Activated naive CD8-positive, alpha-beta T cell (primary cell): ENCODE data around the gene C3.

Source experiments
- H3K27ac Mint-ChIP-seq: one replicate; pipeline ENCODE4 v1.8.0; 2021; ENCODE audit warnings: mixed read lengths
- H3K27me3 Mint-ChIP-seq: one replicate; pipeline ENCODE4 v1.8.0; 2021; ENCODE audit warnings: mixed read lengths
- H3K36me3 Mint-ChIP-seq: one replicate; pipeline ENCODE4 v1.8.0; 2021; ENCODE audit warnings: mixed read lengths
- H3K4me1 Mint-ChIP-seq: one replicate; pipeline ENCODE4 v1.8.0; 2021; ENCODE audit warnings: low read depth, mixed read lengths
- H3K4me3 Mint-ChIP-seq: one replicate; pipeline ENCODE4 v1.8.0; 2021; ENCODE audit warnings: mild to moderate bottlenecking, mixed read lengths
- H3K9me3 Mint-ChIP-seq: one replicate; pipeline ENCODE4 v1.8.0; 2021; ENCODE audit warnings: low read depth, mixed read lengths

The C3 gene

DNA sequence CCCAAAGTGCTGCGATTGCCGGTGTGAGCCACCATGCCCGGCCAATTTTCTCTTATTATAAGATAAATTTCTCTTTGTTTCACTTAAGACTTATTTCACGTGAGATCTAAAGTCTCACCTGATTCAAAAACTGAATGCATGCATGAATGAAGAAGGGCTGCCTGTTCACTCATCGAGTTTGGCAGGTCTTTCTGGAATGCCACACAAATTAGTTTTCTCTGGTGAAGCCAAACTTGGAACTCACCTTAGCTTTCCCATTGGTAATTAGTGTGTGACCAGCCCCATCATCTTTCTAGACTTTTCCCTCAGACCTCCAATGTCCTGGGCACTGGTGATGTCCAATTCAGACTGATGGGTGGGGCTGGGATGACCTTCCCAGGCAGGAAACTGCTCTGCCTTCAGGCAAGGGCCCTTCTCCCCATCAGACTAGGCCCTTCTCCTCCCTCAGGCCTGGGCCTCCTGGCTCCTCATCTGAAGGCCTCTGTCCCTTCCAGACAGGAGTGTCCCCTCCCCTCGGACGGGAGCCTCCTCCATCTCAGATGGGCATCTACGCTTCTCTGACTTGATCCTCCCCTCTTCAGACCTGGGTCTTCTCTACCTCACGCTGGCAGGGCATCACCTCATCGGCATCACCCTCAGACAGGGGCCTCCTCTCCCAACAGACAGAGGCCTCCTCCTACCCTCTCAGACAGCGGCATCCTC, 14.4 kb downstream of the C3 start:
- no peaks in the 10 kb centered on the region for H3K36me3 Mint-ChIP-seq
- H3K9me3 Mint-ChIP-seq = no peaks in the 10 kb centered on the region
- no peak overlapping the region for H3K27ac Mint-ChIP-seq
- peaks cover 11% of the 10 kb centered on the region for H3K4me1 Mint-ChIP-seq
- peaks cover 7% of the 10 kb centered on the region for H3K27me3 Mint-ChIP-seq
- H3K4me3 Mint-ChIP-seq = no peak overlapping the region

DNA sequence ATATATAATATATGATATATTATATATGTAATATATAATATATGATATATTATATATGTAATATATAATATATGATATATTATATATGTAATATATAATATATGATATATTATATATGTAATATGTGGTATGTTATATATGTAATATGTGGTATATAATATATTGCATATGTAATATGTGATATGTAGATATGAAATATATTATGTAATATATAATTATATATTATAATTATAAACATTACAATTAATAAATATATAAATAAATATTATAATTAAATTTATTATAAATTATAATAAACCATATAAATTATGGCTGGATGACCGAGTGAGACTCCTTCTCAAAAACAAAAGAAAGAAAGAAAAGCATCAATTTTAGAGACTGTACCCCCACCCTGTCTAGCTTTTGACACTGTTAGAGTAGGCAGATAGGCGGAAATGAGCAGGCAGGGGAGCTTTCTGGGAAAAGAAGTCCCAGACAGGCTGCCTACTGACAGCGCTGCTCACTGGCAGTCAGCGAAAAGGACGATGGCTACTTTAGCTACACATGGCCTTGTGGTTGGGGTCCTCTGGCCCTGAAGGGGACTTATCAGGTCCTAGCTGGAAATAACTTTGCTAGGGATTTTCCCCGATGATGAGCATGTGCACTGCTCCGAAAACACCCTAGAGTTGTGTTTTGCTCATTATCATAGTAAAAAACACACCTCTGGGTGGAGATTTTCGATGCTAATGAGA, 19.7 kb downstream of the C3 start:
- H3K36me3 Mint-ChIP-seq = no peaks in the 10 kb centered on the region
- H3K9me3 Mint-ChIP-seq = no peaks in the 10 kb centered on the region
- H3K4me3 Mint-ChIP-seq = no peak overlapping the region
- no peaks in the 10 kb centered on the region for H3K4me1 Mint-ChIP-seq
- H3K27me3 Mint-ChIP-seq = no peaks in the 10 kb centered on the region
- no peak overlapping the region for H3K27ac Mint-ChIP-seq

GRCh38 chr19:6699935-6700334, 20.5 kb downstream of the C3 start:
- Mint-ChIP-seq H3K27ac (no peak overlapping the region), H3K9me3 (no peaks in the 10 kb centered on the region), H3K27me3 (no peaks in the 10 kb centered on the region)

GRCh38 chr19:6697291-6697690, 23.2 kb downstream of the C3 start:
- H3K36me3 Mint-ChIP-seq = no peaks in the 10 kb centered on the region

More at GRCh38 chr19:6699935-6700334, 20.5 kb downstream of the C3 start:
- no peaks in the 10 kb centered on the region for H3K4me1 Mint-ChIP-seq
- no peaks in the 10 kb centered on the region for H3K36me3 Mint-ChIP-seq
- no peak overlapping the region for H3K4me3 Mint-ChIP-seq

DNA sequence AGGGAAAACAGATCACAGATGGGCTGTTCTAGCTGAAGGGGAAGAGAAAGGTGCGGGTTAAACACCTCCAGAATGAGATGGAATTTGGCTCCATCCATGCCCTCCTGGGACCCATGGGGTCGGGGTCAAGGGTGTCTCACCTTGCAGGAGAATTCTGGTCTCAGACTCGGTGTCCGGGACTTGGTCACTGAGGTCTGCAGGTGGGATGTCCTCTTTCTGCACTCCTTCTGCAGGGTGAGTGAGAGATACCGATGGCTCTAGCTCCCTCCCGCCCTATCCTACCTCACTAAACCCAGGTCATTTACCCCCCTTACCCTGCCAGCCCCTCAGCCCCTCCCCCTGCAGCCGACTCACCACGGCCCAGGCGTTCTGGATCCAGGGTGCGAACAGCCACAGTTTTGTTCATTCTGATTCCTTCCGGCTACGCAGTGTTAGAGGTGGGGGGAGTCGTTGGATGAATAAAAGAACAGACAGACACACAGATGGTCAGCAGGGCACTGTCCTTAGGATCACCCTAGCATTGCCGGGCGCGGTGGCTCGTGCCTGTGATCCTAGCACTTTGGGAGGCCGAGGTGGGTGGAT, 24.1 kb downstream of the C3 start:
- Mint-ChIP-seq H3K9me3 (no peaks in the 10 kb centered on the region), H3K36me3 (no peaks in the 10 kb centered on the region), H3K4me3 (no peak overlapping the region), H3K4me1 (no peaks in the 10 kb centered on the region), H3K27me3 (no peaks in the 10 kb centered on the region), H3K27ac (no peak overlapping the region)

More at GRCh38 chr19:6697291-6697690, 23.2 kb downstream of the C3 start:
- H3K4me3 Mint-ChIP-seq = no peak overlapping the region
- H3K27me3 Mint-ChIP-seq = no peaks in the 10 kb centered on the region
- H3K9me3 Mint-ChIP-seq = no peaks in the 10 kb centered on the region
- H3K27ac Mint-ChIP-seq = no peak overlapping the region
- no peaks in the 10 kb centered on the region for H3K4me1 Mint-ChIP-seq

GRCh38 chr19:6694147-6694815, 26.2 kb downstream of the C3 start:
- no peaks in the 10 kb centered on the region for H3K36me3 Mint-ChIP-seq
- no peaks in the 10 kb centered on the region for H3K9me3 Mint-ChIP-seq
- no peak overlapping the region for H3K4me3 Mint-ChIP-seq

DNA sequence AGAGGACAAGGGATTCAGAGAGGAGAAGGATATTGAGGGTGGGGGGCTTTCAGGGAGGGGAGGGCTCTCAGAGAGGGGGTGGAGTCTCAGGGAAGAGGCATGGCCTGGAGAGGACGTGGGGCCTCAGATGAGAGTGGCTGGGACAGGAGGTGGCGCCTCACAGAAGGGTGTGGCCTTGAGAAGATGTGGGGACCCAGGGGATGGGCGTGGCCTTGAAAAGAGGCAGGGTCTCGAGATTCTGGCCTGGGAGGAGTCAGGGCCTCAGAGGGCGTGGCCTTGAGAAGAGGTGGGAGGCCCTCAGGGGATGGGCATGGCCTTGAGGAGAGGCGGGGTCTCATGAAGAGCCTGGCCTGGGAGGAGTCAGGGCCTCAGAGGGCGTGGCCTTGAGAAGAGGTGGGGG, 26.8 kb downstream of the C3 start:
- peaks cover 1% of the 10 kb centered on the region for H3K4me1 Mint-ChIP-seq
- no peaks in the 10 kb centered on the region for H3K27me3 Mint-ChIP-seq
- H3K36me3 Mint-ChIP-seq = peaks cover 1% of the 10 kb centered on the region
- H3K9me3 Mint-ChIP-seq = no peaks in the 10 kb centered on the region
- H3K4me3 Mint-ChIP-seq = no peak overlapping the region
- H3K27ac Mint-ChIP-seq = no peak overlapping the region

More at GRCh38 chr19:6694147-6694815, 26.2 kb downstream of the C3 start:
- H3K4me1 Mint-ChIP-seq = no peaks in the 10 kb centered on the region
- no peak overlapping the region for H3K27ac Mint-ChIP-seq
- H3K27me3 Mint-ChIP-seq = no peaks in the 10 kb centered on the region

DNA sequence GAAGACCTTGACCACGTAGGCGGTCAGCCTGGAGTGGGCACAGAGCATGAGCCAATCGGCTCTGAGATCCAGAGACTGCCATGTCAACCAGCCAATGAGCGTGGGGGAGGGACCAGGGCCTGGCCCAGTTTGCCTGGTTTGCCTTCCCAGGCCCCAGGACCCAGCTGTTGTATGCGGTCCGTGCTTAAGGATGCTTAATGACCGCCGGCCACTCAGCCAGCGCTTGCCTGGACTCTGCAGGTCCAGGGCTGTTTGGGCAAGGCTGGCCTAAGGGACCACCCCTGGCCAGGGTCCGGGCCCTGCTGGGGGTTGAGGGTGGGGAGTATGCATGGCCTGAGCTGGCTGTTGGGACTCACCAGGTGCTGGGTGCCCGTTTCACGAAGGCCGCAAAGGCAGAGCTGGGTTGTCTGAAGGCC, 27.4 kb downstream of the C3 start:
- Mint-ChIP-seq H3K27me3 (no peaks in the 10 kb centered on the region), H3K4me3 (no peak overlapping the region), H3K36me3 (peaks cover 2% of the 10 kb centered on the region), H3K4me1 (peaks cover 2% of the 10 kb centered on the region), H3K9me3 (no peaks in the 10 kb centered on the region), H3K27ac (no peak overlapping the region)

DNA sequence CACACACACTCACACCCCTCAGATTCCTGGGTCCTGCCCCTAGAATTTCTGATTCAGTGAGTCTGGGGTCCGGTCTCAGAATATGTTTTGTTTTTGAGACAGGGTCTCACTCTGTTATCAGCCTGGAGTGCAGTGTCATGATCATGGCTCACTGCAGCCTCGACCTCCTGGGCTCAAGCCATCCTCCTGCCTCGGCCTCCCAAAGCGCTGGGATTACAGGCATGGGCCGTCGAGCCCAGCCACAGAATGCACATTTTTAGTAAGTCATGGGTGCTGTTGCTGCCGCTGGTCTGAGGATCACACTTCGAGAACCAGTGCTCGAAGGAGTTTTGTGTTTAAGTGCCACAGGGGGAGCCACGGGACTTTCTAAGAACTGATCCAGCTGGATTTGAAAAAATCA, 28.4 kb downstream of the C3 start:
- H3K27me3 Mint-ChIP-seq = no peaks in the 10 kb centered on the region
- H3K36me3 Mint-ChIP-seq = peaks cover 2% of the 10 kb centered on the region
- H3K27ac Mint-ChIP-seq = no peak overlapping the region
- no peak overlapping the region for H3K4me3 Mint-ChIP-seq
- H3K9me3 Mint-ChIP-seq = no peaks in the 10 kb centered on the region
- H3K4me1 Mint-ChIP-seq = peaks cover 7% of the 10 kb centered on the region

- peaks cover 7% of the 10 kb centered on the region for H3K4me1 Mint-ChIP-seq
- no peak overlapping the region for H3K27ac Mint-ChIP-seq
- H3K36me3 Mint-ChIP-seq = peaks cover 2% of the 10 kb centered on the region
- H3K9me3 Mint-ChIP-seq = no peaks in the 10 kb centered on the region
- no peak overlapping the region for H3K4me3 Mint-ChIP-seq
- no peaks in the 10 kb centered on the region for H3K27me3 Mint-ChIP-seq
Measured at GRCh38 chr19:6691342-6691741, 29.1 kb downstream of the C3 start.

DNA sequence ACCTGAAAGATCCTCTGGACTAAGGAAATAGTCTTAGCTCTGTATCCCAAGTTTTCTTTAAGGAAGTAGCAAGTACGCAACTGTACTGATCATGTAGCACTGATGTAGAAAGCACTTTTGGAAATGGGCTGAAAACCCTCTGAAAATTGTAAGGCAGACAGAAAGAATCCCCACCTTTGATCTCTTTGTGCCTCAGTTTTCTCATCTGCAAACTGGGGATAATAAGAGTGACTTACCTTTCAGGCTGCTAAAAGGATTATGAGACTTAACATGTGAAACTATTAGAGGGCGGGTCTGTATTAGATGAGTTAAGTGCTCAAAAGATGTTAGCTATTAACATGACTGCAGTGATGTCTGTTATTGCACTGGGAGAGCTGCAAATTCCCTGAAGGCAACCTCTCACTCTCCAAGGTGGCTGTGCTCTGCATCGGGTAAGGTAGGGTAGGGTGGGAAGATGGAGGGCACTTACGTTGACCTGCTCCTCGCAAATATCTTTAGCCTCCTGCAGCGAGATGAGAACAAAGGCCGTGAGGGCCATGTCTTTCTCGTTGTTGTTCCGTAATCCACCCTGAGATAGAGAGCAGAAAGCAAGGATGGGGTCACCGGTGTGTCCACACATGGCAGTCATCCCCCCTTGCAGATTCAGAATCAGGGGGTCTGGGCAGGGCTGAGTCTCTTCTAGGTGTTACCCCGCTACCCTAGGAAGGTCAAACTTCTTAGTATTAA, 30.1 kb downstream of the C3 start:
- Mint-ChIP-seq H3K27ac (no peak overlapping the region), H3K4me3 (no peak overlapping the region), H3K9me3 (no peaks in the 10 kb centered on the region), H3K4me1 (peaks cover 7% of the 10 kb centered on the region), H3K27me3 (no peaks in the 10 kb centered on the region), H3K36me3 (peaks cover 2% of the 10 kb centered on the region)

DNA sequence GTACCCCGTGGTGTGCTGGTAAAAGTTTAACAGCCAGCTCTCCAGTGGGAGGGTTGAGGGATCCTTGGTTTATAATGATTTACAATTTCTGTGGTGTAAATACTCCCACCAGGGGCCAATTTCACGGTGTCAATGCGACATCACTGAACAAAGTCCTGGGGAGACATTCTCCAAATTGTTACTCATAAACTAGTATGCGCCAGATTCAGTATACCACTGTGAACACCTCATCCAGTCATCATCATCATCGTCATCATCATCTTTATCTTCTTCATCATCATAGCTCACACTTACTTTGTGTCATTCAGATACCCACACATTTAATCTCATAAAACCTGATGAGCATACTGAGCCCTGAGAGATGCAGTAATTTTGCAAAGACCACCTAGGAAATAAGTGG, 33.3 kb downstream of the C3 start:
- no peak overlapping the region for H3K4me3 Mint-ChIP-seq
- peaks cover 2% of the 10 kb centered on the region for H3K36me3 Mint-ChIP-seq
- no peak overlapping the region for H3K27ac Mint-ChIP-seq
- H3K27me3 Mint-ChIP-seq = no peaks in the 10 kb centered on the region
- H3K4me1 Mint-ChIP-seq = peaks cover 10% of the 10 kb centered on the region
- H3K9me3 Mint-ChIP-seq = no peaks in the 10 kb centered on the region

- no peaks in the 10 kb centered on the region for H3K9me3 Mint-ChIP-seq
- H3K27ac Mint-ChIP-seq = peak overlapping the region; percentile 10
- H3K4me1 Mint-ChIP-seq = peaks cover 10% of the 10 kb centered on the region
- H3K27me3 Mint-ChIP-seq = no peaks in the 10 kb centered on the region
- H3K36me3 Mint-ChIP-seq = peaks cover 2% of the 10 kb centered on the region
- H3K4me3 Mint-ChIP-seq = no peak overlapping the region
Measured at GRCh38 chr19:6686628-6686975, 33.8 kb downstream of the C3 start.

DNA sequence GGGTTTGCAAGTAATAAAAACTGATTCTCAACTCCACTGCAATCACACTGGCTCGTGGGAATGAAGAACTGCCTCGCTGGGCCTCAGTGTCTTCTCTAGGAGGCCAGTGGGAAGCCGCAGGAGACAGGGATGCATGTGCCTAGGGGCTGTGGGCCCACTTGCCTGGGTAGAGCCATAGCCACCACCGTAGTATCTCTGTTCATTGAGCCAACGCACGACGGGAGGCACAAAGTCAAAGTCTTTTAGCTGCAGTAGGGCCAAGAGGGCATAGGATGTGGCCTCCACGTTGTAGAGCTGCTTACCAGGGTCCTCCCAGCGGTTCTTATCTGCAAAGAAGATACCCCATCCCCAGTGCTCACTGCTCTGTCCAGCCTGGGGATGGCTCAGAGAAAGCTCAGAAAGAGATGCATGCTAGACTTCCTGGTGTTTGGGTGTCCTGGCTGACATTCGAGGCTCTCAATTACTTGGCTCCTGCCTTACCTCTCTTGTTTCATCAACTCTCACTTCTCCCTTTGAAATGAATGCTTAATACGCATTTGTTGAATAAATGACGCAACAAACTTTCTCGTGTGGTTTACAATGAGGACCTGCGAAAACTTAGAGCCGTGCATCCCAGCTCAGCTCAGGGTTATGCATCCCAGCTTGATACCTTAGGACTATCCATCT, 34.4 kb downstream of the C3 start:
- peaks cover 2% of the 10 kb centered on the region for H3K36me3 Mint-ChIP-seq
- H3K27ac Mint-ChIP-seq = peak overlapping the region; percentile 10
- no peaks in the 10 kb centered on the region for H3K27me3 Mint-ChIP-seq
- H3K4me1 Mint-ChIP-seq = peaks cover 10% of the 10 kb centered on the region
- H3K9me3 Mint-ChIP-seq = no peaks in the 10 kb centered on the region
- H3K4me3 Mint-ChIP-seq = no peak overlapping the region
